ENCODE results near the gene ANKK1.

The ANKK1 gene

DNA sequence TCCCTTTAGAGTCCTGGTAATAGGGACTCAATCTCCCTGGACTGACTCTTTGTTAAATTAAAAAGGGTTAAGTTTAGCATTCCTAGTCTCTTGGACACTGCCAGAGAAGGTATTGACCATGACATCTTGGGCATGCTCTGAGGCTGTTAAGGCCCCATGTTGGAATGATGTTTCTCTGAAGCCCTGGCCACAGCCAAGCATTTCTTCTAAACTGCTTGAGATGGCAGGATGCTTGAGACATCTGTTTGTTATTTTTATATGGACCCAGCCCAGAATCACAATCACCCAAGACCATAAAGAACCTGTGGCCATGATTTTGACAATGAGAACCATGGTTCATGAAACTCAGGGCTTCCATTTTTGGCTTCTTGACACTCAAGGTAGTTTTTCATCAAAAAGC, 5.5 kb upstream of the ANKK1 start:
- DNase-seq, result no peak

DNA sequence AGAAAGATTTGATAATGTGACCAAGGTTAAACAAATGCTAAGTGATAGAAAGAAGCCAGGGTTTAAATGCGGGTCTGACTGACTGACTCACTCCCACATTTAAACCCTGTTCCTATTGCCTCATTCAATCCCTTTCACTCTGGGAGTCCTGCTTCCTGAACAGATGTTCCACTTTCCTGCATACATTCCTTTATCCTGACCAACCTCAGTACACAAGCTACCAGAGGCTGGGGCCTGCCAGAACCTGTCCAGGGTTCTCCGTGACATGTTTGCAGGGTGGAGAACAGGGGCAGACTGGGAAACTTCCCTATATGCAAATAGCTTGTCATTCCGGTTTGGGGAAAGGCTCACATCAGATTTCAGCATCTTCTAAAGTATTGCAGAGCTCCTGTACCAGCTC, 3.0 kb upstream of the ANKK1 start:
- DNase-seq, result peak; percentile 82

DNA sequence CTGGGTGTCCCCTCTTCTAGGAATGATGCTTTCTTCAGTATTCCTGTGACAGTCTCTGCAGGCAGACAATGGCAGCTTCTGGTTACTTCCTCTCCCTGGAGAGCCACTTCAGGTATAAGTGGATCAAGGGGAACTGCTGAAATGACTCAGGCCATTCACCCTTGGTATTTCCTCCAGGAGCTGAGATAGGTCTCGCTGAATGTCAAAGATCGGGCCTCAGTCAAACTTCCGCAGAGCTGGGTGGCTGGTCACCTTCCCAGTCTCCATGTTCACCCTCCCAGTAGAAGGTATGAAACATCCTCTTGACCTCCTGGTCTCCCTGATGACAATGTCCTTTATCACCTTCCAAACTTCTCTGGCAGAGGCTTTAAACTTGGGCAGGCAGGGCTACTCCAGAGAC, 1.8 kb upstream of the ANKK1 start:
- DNase-seq, result no peak

DNA sequence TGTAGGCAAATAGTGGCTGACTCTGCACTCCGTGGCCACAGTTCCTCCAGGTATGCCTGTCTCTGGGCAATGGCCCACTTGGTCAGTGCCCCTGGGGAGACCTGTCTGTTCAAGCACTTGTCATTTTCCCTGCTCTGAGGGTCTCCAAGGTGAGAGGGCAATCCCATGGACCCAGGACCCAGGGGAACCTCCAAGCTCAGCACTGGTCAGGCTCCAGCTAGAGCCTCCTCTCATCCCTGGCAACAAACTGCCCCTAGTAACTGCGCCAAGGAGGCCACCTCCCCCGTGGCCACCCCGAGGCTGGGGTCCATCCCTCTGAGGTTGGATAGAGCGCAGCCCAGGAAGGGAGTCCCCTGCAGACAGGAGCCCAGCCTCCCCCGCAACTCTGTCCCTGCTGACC, 713 bp upstream of the ANKK1 start:
- DNase-seq, result no peak

DNA sequence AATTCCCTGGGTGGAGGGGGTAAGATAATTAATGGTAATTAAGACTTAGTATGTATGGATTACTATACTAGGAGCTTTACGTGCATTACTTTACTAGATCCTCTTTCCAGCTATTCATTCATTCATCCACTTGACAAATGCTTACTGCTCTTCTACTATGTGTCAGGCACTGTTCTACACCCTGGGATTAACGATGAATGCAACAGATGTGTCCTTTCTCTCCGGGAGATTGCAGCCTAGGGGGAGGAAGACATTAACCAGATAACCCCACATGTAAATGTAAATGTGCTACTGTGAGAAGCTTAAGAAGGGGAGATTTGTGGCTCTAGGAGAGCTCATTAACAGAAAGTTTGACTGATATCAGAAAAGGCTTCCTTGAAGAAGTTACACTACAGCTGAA, 1.7 kb downstream of the ANKK1 start:
- DNase-seq, result no peak

DNA sequence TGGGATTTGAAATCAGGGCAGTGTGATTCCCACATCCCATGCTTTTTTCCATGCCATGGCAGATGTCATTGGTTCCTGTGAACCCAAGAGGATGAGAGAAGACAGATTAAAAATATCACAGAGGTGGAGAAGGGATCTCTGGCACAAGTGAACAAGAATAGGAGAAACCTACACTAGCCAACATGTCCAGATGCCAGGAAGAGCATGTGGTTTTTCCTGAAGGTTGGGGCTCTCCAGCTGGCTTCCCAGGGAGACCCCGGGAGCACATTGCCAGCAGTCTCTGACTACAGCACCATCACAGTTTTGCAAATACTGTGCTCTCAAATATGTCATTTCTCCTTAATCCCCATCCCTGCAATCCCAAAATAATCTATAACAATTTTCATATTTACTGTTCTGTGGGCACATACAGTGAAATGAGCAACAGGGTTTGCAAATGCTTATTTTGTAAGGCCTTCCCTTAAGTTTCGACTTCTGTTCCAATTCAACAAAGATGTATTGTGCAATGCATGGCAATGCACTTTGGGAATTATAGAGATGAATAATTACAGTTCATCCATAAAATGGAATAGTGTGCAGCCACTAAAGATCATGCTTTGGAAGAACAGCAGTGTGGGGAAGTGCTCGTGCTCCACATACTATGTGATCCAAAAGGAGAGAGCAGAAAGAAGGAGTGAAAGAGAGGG, 4.8 kb downstream of the ANKK1 start:
- DNase-seq, result no peak

DNA sequence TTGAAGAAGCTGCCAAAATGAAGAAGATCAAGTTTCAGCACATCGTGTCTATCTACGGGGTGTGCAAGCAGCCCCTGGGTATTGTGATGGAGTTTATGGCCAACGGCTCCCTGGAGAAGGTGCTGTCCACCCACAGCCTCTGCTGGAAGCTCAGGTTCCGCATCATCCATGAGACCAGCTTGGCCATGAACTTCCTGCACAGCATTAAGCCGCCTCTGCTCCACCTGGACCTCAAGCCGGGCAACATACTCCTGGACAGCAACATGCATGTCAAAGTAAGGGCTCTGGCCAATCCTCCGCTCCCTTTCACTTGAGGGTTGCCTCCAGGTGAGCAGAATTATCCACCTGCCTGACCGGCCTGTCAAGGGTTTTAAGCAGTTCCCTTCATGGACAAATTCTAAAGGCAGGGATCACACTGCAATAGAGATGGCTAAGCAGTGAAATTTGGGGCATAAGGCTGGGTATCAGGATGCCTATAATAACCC, 6.0 kb downstream of the ANKK1 start:
- no peak for DNase-seq

DNA sequence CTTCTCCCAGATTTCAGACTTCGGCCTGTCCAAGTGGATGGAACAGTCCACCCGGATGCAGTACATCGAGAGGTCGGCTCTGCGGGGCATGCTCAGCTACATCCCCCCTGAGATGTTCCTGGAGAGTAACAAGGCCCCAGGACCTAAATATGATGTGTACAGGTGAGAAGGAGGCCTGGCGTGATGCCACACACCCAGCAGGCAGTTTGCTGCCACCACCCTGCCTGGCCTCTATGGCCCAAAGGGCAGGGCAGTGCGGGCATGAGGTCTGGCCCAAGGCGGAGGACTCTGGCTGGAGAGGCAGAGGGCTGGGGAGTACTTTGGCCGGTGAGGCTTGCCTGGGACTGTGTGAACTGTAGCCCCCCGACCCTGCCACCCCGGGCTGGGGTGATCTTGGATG, 7.3 kb downstream of the ANKK1 start:
- no peak for DNase-seq

DNA sequence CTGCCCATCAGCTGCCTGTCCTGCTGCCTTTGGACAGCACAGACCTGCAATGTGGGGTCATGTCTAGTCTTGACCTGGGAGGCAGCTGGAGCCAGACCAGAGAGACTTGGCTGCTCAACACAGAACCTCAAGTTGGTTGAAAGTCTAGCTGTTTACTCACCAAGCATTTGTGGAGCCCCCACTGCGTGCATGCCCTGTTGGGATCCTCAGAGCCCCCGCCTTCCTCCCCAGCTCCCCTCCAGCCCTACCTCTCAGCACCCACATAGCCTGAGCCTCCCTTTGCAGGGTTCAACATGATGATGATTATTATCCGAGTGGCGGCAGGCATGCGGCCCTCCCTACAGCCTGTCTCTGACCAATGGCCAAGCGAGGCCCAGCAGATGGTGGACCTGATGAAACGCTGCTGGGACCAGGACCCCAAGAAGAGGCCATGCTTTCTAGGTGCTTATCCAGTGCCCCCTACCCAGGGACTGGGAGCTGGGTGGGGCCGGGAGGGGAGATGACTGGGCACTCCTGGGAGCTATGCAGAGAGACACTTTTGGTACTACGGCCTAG, 8.3 kb downstream of the ANKK1 start:
- no peak for DNase-seq

DNA sequence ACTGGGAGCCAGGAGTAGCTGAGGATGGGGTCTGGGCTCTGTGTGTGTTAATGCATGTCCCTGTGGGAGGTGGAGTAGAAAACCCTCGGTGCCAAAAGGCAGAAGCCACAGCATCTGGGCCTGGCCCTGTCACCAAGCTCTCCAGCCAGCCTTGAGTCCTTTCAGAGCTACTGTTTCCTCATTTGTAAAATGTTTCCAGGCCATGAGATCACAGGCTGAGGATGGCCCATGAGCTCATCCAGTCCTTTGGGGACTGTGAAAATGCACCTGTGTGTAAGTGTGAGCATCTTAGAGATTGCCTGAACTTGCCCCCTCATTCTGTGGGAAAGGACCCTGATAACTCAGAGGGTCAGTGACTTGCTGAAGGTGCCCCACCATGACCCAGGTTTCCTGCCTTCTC, 9.1 kb downstream of the ANKK1 start:
- DNase-seq, result no peak

DNA sequence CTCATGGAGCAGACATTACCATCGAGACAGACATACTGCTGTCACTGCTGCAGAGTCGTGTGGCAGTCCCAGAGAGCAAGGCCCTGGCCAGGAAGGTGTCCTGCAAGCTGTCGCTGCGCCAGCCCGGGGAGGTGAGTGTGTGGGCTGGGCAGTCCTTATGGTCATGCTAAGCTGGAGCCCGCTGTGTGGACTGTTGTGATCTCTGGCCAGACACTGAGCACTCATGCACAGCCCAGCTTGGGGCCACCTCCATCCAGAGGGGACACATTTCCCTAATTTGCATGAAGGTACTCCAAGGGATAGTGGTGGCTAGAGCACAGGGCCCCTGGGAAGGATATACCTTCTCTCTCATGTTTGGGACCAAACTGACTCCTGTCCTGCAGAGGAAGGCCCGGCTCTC, 9.6 kb downstream of the ANKK1 start:
- DNase-seq, result no peak

DNA sequence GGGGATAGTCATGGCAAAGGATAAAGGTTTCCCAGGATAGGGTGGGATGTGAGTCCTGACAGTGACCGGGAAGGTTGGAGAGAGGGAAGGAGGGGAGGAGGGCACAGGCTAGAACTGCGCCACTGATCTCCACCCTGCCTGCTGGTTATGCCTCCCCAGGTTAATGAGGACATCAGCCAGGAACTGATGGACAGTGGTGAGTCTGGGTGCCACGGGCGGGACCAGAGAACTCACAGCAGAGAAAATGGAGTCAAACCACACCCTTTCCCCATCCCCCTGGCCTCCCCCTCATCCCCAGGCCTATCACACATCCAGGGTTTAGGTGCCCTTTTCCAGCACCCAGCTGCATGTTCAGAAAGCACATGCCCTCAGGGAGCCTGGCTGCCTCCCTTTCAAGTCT, 10.2 kb downstream of the ANKK1 start:
- DNase-seq, result no peak

DNA sequence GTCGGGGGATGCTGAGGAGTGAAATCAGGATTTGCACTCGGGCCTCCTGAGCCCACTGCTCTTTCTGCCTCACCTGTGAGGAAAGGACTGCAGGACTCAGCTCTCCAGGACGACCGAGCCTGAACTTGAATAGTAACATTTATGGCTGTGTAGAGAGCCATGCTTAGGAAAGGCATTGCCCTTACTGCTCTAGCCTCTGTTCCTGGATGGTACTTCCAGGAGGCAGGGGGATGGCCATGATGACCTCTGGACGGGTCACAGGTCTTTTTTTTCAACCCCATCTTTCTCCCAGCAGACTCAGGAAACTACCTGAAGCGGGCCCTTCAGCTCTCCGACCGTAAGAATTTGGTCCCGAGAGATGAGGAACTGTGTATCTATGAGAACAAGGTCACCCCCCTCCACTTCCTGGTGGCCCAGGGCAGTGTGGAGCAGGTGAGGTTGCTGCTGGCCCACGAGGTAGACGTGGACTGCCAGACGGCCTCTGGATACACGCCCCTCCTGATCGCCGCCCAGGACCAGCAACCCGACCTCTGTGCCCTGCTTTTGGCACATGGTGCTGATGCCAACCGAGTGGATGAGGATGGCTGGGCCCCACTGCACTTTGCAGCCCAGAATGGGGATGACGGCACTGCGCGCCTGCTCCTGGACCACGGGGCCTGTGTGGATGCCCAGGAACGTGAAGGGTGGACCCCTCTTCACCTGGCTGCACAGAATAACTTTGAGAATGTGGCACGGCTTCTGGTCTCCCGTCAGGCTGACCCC, 11.3 kb downstream of the ANKK1 start:
- DNase-seq, result no peak

DNA sequence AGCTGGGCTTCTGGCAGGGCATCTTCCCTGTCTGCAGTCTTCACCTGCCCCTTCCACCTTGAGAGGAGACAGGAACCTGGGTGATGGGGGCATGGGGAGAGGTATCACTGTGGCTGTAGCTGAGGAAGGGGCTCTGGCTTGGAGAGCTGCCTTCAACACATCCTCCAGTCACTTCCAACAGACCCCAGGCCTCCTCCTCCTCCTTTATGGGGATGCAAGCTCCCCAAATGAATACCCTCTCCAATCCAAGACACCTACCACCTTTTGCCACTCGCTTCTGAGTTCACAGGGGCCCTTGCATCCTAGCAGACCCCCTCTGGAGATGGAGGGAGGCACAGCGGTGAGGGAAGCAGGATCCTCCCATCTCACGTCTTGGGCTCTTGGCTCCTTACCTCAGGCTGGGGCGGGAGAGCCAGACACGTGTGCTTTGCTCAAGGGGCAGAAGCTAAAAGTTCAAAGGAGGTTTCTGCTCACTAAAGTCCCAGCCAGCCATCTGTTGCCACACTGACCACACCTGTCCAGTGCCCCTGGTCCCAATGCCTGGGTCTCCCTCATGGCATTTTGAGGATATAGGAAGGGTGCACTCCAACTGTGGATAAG, 13.2 kb downstream of the ANKK1 start:
- DNase-seq, result no peak

DNA sequence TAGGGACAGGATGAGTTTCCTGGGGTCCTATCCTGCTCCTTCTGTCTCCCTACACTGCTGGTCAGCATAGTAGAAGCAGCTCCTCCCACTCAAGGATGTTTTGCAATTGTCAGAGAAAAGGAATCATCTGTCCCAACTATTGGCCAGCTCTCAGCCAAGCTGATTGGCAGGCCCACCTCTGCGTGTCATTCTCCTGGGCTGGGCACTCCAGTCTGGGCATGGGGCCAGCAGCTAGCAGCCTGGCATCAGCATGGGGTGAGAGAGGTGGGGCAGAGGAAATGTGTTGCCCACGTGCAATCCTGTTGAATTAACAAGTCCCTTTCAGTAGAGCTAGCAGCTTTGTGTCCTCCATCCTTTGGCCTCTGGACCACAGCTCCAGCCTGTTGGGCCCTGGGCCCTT, 14.1 kb downstream of the ANKK1 start:
- DNase-seq, result no peak

DNA sequence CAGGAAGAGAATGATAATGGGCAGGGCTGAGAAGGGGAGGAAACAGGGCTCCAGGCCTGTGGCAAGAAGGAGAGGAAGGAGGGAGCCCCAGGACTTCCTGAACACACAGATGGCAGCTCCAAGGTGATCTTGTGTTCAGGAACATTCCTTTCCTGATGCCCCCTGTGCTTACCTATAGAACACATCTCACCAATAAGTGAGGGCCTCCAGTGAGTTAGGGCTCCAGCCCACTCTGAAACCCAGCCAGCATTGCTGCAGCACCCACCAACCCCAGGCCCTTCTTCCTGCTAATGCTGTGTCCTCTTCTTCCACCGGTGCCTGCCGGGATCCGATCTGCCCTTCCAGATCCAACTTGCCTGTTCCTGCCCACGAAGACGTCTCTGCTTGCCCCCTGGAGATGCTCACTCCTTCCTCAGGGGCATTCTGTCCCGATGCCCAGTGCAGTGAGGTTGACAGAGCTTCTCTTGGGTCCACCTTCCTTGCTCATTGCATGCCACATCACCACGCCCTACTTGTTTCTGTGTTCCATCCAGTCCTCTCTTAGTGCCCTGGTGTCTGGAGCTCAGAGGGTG, 17.4 kb downstream of the ANKK1 start:
- DNase-seq, result no peak

DNA sequence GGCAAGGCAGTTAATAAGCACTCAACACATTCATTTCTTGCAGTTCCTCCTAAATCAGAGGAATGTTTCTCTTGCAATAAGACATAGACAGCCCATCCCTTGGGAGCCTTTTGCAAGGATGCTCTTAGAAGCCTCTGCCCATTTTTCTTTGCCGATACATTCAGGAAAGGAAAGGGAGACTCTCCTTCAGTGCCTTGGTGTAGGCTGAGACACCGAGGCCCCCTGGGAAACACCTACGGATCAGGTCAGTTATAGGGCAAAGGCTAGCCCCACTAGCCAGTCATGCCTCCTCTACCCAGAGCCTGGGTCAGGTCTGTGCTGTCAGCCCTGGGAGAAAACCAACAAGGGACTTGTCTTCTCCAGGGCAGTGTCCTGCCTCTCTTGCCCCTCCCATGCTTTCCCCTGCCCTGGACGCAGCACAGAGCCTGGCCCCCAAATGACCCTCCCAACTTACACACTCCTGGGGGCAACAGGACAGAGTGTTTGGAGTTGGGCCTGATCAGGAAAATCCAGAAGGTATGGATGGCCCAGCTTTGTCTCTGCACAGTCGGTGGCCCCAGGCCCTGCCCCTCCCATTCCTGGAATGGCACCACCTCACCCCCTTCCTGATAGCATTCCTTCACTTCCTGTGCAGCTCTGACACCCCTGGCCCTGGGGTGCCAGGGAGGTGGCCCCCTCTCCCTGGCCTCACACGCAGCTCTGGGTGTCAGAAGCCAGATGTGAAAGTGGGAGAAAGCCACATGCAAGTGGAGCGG, 18.3 kb downstream of the ANKK1 start:
- DNase-seq, result no peak

DNA sequence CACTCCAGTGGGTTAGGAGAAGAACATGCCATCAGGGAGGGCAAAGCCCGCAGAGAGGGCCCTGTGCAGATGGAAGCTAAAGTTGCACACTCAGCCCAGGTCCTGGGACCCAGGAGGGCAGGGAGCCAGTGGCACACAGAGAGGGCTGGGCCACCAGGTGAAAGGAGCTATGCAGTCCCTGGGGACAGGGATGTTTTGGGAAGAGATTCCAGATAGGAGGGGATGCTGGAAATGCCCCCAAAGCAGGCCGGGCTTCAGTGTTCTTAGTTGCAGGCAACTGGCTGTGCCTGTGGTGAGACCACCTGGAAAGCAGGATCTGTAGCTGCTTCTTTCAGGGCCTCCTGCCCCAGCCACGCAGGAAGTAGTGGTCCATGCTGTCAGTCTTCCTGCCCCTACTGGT, 19.6 kb downstream of the ANKK1 start:
- no peak for DNase-seq

DNA sequence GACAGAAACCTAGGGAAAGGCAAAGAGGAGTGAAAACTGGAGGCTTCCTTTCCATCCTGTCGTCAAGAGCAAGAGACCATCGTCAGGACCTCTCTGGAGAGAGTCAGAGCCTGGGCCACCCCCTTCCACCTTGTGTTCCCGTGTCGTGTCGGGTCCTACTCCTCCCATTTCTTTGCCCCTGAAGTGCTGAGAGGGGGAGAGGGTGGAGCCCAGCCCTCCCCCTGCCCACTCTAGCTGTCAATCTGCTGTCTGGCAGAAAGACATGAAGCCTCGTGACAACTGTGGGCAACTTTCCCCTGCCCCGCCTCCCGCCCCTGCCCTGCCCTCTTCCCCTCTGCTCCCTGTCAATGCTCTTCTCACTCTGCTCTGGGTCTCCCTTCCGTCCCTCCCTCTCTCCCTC, 20.6 kb downstream of the ANKK1 start:
- no peak for DNase-seq

DNA sequence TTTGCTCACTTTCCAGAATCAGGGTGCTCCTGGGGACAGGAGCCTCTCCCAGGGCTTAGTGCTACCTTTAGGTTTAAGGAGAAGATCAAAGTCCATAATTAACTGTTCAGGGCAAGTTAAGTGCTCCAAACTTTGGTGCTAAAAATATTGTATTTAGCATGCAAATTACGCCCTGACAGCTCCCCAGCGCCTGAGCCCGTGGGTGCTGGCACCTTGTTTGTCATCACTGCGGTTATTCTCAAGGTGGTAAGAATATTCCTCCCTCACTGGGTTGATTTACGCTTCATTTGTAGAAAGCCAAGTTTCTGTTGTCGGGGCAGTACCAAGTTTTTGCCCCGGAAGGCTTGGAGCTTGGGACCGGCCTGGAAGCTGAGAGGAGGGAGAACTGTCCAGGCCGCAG, 21.3 kb downstream of the ANKK1 start:
- no peak for DNase-seq

DNA sequence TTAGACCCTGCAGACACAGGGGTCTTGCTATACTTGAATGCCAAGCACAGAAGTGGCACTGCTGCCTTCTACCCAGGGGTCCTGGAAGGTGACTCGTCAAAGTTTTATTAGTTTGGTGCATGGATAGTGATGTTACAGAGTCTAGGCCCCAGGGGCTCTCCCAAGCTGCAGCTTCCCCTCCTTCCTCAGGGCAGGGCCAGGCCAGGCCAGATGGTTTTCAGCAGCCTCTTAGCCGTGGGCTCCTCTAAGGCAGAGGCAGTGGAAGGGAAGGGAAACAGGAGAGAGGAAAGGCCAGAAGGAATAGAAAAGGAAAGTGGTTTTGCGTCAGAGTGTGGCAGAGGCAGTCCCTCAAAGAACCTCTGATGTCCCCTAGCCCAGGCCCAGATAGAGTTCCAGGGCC, 21.9 kb downstream of the ANKK1 start:
- DNase-seq, result no peak

DNA sequence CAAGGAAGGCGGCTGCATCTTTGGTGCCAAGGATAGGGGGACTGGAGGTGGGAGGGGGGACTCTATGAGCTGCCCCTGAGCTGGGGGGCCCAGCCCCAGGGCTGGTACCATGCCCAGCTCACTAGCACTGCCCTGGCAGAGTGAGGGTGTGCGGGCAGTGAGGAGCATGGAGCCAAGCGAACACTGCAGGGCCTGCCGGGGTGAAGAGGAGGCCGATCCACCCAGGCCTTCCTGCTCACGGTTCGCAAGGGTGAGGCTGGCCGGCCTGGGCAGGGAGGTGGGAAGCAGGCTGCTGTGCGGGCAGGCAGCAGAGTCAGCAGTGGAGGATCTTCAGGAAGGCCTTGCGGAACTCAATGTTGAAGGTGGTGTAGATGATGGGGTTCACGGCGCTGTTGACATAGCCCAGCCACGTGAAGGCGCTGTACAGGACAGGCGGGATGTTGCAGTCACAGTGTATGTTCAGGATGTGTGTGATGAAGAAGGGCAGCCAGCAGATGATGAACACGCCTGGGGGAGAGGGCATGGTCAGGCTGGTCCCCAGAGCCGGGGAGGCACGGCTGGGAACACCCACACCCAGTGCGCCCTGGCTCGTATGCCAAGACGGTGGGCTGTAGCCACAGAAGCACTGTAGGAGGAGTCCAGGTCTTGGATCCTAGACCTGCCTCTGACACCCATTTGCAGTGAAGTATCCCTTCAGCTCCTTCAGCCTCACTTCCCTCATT, 23.0 kb downstream of the ANKK1 start:
- no peak for DNase-seq
